GM12891 (cell line): ENCODE results near the gene TMEM87B.

ENCODE experiments used
- DNase-seq: peaks from one replicate; pipeline ENCODE4 v3.0.0; 2011; ENCODE audit warnings: low spot score; ENCODE audit not compliant: insufficient read length
- FAIRE-seq: peaks from 2 replicates; lab custom pipeline; 2011; peaks lifted over from hg19 to GRCh38; lab: Jason Lieb, UNC
- PAX5 ChIP-seq: IDR thresholded peaks from 2 replicates; pipeline ENCODE4 v1.6.1; 2011; ENCODE audit warnings: low read length, moderate library complexity, mild to moderate bottlenecking; ENCODE audit not compliant: insufficient read depth, severe bottlenecking
- POLR2A ChIP-seq: IDR thresholded peaks from 2 replicates; pipeline ENCODE4 v1.6.1; 2011; ENCODE audit warnings: low read depth, low read length, control low read depth
- POLR2AphosphoS5 ChIP-seq: IDR thresholded peaks from 2 replicates; pipeline ENCODE4 v1.6.1; 2011; ENCODE audit warnings: low read depth, low read length, control low read depth
- POU2F2 ChIP-seq: IDR thresholded peaks from 2 replicates; pipeline ENCODE4 v1.6.1; 2011; ENCODE audit warnings: low read depth, mild to moderate bottlenecking, control low read depth, low read length, moderate library complexity
- SPI1 ChIP-seq: IDR thresholded peaks from 2 replicates; pipeline ENCODE4 v1.6.1; 2011; ENCODE audit warnings: low read depth, low read length, control low read depth
- TAF1 ChIP-seq: IDR thresholded peaks from 2 replicates; pipeline ENCODE4 v1.6.1; 2011; ENCODE audit warnings: low read depth, low read length, control low read depth

Gene TMEM87B

DNA sequence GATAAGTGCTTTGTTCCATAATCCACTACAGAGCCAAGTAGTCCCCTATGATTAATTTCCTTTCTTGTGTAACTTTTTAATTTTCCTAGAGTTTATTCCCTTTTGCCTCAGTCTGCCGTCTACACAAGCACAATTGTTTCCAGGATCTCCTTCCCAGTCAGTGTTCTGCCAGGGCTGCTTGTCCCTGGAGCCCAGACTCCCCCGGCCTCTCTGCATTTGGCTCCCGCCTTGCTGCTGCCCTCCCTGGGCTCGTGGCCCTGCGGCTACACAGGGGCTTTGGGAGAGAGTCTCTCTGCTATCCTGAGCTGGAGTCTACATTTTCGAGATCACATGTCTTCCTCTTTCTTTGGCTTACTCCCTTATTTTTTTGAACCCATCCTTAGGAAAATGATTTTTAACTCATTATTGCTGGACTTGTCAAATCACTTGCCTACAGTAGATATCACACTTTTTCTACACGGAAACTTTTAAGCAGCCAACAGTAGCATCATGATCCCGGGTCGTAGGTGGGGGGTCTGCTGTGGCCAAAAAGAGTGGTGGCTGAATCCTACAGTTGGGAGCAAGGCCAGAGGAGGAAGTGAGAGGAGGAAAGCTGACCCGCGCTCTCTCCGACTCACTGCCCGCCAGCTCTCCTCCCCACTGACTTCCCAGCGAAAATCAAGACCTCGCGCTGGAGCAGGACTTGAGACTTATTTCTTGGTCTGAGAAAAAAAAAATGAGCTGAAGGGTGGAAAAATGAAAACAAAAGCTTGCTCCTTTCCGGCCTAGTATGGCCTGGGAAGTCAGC is 92.5 kb downstream of the TMEM87B start:
- TF ChIP-seq POLR2AphosphoS5 (no peak), TAF1 (no peak), POU2F2 (no peak), PAX5 (no peak), SPI1 (no peak), POLR2A (no peak)
- no peak for FAIRE-seq

DNA sequence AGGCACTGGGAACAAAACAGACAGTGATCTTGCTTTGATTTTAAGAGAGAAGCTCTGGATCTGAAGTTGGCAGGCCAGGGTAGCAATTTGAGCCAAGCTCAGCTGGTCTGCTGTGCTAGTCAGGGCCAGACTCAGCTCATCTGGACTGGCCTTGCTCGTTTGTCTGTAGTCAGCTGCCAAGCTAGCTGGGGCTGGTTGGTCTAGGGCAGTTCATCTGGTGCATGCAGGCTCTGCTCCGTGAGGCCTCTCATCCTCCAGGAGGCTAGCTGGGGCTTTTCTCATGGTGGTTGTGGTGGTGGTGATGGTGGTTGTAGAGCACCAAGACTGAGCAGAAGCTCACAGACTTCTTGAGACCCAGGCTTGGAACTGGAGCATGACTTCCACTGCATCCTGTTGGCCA is 93.4 kb downstream of the TMEM87B start:
- FAIRE-seq (no peak), DNase-seq (no peak)
- TF ChIP-seq POU2F2 (no peak), TAF1 (no peak), PAX5 (no peak), POLR2A (no peak), POLR2AphosphoS5 (no peak), SPI1 (no peak)

More for the DNA sequence above, 92.5 kb downstream of the TMEM87B start:
- DNase-seq, result no peak

DNA sequence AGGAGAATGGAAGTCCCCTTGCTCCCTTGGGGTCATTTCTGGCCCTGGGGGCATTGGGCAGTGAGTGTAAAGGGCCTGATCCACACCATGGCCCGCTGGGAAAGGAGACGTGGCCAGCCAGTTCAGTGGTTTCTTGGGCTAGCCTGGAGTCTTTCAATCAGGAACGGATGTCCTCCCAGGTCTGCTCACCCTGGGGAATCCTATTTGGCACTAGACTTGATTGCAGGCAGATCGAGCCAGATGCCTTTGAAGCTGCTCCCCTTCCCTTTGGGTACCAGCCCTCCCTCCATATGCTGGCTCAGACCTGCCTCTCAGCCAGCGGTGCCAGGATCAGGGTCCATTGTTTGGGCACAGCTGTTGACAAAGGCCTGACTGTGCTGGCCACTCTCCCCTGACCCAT is 94.1 kb downstream of the TMEM87B start:
- no peak for FAIRE-seq
- TF ChIP-seq POU2F2 (no peak), TAF1 (no peak), POLR2AphosphoS5 (no peak), SPI1 (no peak), PAX5 (no peak), POLR2A (no peak)
- DNase-seq, result no peak

DNA sequence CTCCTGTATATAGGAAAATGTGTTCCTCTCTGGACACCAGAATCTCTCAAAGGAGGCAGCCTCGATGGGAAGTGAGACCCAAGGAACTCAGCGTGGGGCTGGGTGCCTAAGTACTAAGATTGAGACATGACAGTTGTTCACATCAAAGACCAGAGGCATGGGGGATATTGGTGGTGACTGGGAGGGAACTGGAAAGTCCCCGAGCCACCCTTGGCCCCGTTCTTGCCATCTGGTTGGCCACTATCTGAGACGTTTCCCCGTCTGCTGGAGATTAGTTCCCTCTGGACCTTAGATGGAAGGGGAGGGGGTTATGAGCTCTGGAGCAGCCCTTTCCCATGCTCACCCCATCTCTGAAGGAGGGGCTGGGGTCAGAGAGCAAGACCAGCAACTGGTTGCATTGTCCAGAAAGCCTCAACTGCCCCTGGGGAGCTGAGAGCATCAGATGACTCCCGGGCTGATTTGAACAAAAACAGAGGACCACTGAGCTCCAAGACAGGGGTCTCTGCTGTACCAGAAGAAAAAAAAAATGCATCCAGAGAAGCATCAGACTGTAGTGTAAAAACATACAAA is 94.9 kb downstream of the TMEM87B start:
- TF ChIP-seq PAX5, result no peak
- DNase-seq, result no peak
- FAIRE-seq, result no peak

DNA sequence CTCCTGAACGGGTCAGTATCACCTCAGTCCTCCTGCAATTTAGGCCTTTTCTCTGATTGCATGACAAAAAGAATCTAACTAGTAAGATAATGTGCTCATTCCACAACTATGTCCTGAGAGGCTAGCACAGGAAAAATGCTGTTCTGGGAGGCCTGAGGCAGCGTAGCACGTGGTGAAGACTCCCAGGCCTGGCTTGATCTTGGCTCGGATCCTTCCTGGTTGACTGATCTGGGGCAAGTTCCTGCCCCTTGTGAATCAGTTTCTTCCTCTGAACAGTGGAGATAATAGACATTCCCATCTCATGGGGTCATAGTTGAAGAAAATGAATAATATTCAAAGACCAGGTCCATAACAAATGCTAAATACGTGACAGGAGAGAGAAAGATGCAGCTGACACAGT is 95.4 kb downstream of the TMEM87B start:
- FAIRE-seq (no peak), DNase-seq (no peak)
- TF ChIP-seq POLR2A (no peak), POU2F2 (no peak), TAF1 (no peak), PAX5 (no peak), POLR2AphosphoS5 (no peak), SPI1 (no peak)

DNA sequence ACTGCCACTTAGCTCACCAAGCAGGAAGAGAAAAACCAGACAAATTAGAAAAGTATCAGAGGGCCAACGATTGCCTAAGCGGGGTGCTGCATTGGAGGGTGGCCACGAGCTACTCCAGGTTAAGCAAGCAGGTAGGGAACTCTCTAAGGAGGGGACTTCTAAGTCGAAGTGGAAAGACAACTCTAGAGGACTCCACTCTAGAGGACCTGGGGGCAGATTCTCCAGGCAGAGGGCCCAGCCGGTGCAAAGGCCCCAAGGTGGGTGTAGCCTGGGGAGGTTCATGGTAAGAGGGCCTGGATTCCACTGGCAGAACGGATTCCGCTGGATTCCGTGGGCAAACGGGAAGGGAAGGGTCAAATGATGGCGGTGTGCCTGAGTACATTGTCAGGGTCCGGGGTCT is 95.8 kb downstream of the TMEM87B start:
- DNase-seq, result no peak
- TF ChIP-seq PAX5, result no peak
- no peak for TF ChIP-seq POLR2AphosphoS5
- TF ChIP-seq POU2F2, result no peak
- TF ChIP-seq POLR2A, result no peak
- no peak for TF ChIP-seq SPI1
- TF ChIP-seq TAF1, result no peak
- FAIRE-seq, result no peak

DNA sequence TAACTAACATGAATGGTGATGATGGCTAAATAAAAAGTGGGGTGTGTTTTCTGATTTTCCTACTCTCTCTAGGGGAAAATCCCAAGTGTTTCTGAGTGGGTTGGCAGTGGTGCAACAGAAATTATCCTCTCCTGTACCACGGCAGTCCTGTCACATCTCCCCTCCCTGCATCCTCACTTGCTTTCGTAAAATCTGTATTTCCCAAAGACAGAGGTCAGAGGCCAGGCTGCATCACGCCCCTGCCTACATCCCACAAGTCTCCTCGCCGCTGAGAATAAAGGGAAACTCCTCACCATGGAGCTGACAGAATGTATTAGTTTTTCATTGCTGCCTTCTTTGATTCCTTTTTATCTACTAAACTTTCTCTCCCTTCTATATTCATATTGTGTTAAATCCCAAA is 96.2 kb downstream of the TMEM87B start:
- FAIRE-seq (no peak), DNase-seq (no peak)
- TF ChIP-seq POU2F2 (no peak), POLR2AphosphoS5 (no peak), TAF1 (no peak)

DNA sequence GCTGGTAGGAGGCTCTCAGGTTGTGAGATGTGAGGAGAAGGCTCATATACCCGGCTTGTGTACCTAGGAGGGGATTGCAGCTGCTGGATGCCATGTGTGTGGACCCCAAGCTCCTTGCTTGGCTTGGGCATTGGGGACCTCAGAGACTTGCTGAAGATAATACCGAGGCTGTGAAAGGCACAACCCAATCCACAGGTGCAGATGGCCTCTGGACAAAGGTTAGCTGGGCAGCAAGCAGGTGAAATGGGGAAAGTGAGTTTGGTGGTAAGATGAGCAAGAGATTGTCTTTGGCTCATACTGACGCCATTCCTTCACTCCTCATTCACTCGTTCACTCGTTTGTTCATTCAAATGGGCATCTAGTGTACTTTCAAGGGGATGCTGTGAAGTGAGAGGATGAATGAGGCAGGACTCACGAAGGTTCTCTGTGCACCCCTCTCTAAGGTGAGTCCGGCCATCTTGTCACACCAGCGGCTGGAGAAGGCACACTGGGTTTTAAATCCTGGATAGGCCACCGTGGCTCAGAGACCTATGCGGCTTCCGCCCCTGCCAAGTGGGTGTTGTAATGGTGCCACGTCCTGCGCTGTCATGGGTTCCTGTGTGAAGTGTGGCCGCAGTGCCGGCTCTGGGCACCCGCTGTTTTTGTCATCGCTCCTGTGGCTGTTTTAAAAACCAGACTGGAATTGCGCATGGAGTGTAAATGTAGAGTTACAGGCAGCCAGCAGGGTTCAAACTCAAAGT is 96.8 kb downstream of the TMEM87B start:
- TF ChIP-seq POLR2AphosphoS5 (no peak), POLR2A (no peak), SPI1 (no peak), PAX5 (no peak), POU2F2 (no peak), TAF1 (no peak)
- FAIRE-seq (no peak), DNase-seq (no peak)

DNA sequence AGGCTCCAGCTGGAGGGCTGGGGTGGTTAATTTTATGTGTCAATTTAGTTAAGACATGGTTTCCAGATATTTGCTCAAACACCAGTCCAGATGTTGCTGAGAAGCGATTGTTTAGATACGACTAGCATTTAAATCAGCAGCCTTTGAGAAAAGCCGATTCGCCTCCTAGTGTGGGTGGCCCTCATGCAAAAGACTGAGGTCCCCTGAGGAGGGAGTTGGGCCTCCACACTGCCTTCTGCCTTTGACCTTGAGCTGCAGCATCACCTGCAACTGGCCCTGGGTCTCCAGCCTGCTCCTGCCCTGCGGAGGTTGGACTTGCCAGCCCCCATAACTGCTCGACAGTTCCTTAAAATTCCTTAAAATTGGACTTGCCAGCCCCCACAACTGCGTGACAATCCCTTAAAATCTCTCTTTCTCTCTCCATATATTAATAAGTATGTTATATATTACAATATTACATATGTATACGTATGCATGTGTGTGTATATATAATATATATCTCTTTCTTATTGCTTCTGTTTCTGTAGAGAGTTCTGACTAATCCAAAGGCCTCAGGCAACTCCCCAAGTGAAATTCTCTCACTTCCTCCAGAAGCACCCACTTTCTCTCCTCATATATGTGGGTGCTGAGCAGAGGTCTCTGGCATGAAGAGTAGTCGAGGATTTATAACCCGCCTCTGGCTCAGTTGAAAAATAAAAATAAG is 97.6 kb downstream of the TMEM87B start:
- TF ChIP-seq SPI1, result peak; percentile 79
- TF ChIP-seq POU2F2, result no peak
- FAIRE-seq (no peak), DNase-seq (no peak)
